GM12878 (cell line): ENCODE data around the gene DNAJC13. TPM values are rescaled to one million over a fixed set of nuclear protein-coding genes. Genes with fewer than 3 reads are reported as not detected.

Source experiments
- ATAC-seq: fragments of 200-7000 bp; cut with Tn5 transposase; 3 replicates; pipeline ENCODE4 v1.9.1; 2020; ENCODE audit warnings: mild to moderate bottlenecking, moderate library complexity
- BruUV-seq: library from RNA; stranded (reverse); fragments of 400-500 nt; replicated peaks from 2 replicates; lab custom pipeline; 2021; lab: Mats Ljungman, UMichigan
- CTCF ChIA-PET: fragments of 300-600 bp; sonication (Branson Sonifier 250); formaldehyde crosslinking; extraction: SDS; loops from one replicate; lab custom pipeline; 2021; ENCODE audit warnings: inconsistent platforms; lab: Yijun Ruan, JAX
- POLR2A ChIA-PET: fragments of 350-600 bp; formaldehyde crosslinking; extraction: SDS; loops from one replicate; lab custom pipeline; 2021; ENCODE audit warnings: inconsistent platforms; lab: Charles Lee
- RAD21 ChIA-PET: fragments of 300-600 bp; sonication (Branson Sonifier 250); formaldehyde crosslinking; loops from one replicate; lab custom pipeline; 2023; ENCODE audit warnings: antibody characterized with exemption; ENCODE audit not compliant: unreplicated experiment; lab: Charles Lee
- SMC1A ChIA-PET: fragments of 300-600 bp; sonication (Branson Sonifier 250); formaldehyde crosslinking; loops from one replicate; lab custom pipeline; 2023; ENCODE audit not compliant: unreplicated experiment, uncharacterized antibody; lab: Charles Lee
- DNase-seq: peaks from one replicate; pipeline ENCODE4 v3.0.0-alpha.2; 2011; ENCODE audit warnings: low read depth, low spot score
- FAIRE-seq: peaks from 3 replicates; lab custom pipeline; 2011; peaks lifted over from hg19 to GRCh38; lab: Jason Lieb, UNC
- H2AFZ ChIP-seq: 2 replicates; pipeline ENCODE4 v1.6.0; 2011; ENCODE audit warnings: low read depth, low read length, control low read depth; ENCODE audit not compliant: control insufficient read depth
- H3K27ac ChIP-seq: 2 replicates; pipeline ENCODE4 v1.5.1; 2011; ENCODE audit warnings: control low read depth; ENCODE audit not compliant: control insufficient read depth, insufficient read depth
- H3K27me3 ChIP-seq, 2 experiments: replicated peaks in 1 of 2; 2 replicates each; pipeline versions ENCODE4 v1.6.0 to v1.6.1; 2011; ENCODE audit warnings: low read length in 1 of 2; ENCODE audit not compliant: control insufficient read depth in 2 of 2, insufficient read depth in 2 of 2
- H3K36me3 ChIP-seq, 2 experiments: 2 replicates each; pipeline ENCODE4 v1.5.1; 2011; ENCODE audit warnings: low read length in 1 of 2; ENCODE audit not compliant: control insufficient read depth in 2 of 2, insufficient read depth in 2 of 2
- H3K4me1 ChIP-seq: 2 replicates; pipeline ENCODE4 v1.6.1; 2011; ENCODE audit warnings: mild to moderate bottlenecking, low read length, moderate library complexity, mixed read lengths; ENCODE audit not compliant: control insufficient read depth, insufficient read depth
- H3K4me2 ChIP-seq: 2 replicates; pipeline ENCODE4 v1.6.0; 2011; ENCODE audit warnings: control low read depth; ENCODE audit not compliant: control insufficient read depth, insufficient read depth
- H3K4me3 ChIP-seq: fragments of 200-600 bp; sonication (generic); 2 replicates; pipeline ENCODE4 v1.5.1; 2016
- H3K79me2 ChIP-seq: 2 replicates; pipeline ENCODE4 v1.6.0; 2011; ENCODE audit warnings: low read length; ENCODE audit not compliant: control insufficient read depth, insufficient read depth
- H3K9ac ChIP-seq: 2 replicates; pipeline ENCODE4 v1.8.0; 2011; ENCODE audit warnings: low read length, control low read depth, mixed read lengths; ENCODE audit not compliant: control insufficient read depth, insufficient read depth
- H3K9me3 ChIP-seq: replicated peaks from 3 replicates; pipeline ENCODE4 v1.5.1; 2011; ENCODE audit warnings: mild to moderate bottlenecking, low read length; ENCODE audit not compliant: control insufficient read depth, insufficient read depth
- H4K20me1 ChIP-seq: 2 replicates; pipeline ENCODE4 v1.6.0; 2011; ENCODE audit not compliant: control insufficient read depth, insufficient read depth
- GABPA ChIP-seq: IDR thresholded peaks from 2 replicates; pipeline ENCODE4 v1.6.1; 2014; ENCODE audit warnings: antibody characterized with exemption, low read depth, mild to moderate bottlenecking, inconsistent platforms
- HDGF ChIP-seq: fragments of 450-650 bp; IDR thresholded peaks from 2 replicates; pipeline ENCODE4 v1.6.1; 2016; ENCODE audit warnings: antibody characterized with exemption
- KLF5 ChIP-seq: fragments of 450-650 bp; IDR thresholded peaks from 2 replicates; pipeline ENCODE4 v1.6.1; 2014; ENCODE audit warnings: mild to moderate bottlenecking; ENCODE audit not compliant: partially characterized antibody
- MAX ChIP-seq: IDR thresholded peaks from 2 replicates; pipeline ENCODE4 v1.6.1; 2012; ENCODE audit warnings: low read depth, low read length, improper control_type of control experiment
- MYB ChIP-seq: fragments of 150-350 bp; IDR thresholded peaks from 2 replicates; pipeline ENCODE4 v1.6.1; 2014; ENCODE audit warnings: mild to moderate bottlenecking, low read depth, low read length, borderline replicate concordance
- NBN ChIP-seq: fragments of 450-650 bp; IDR thresholded peaks from 2 replicates; pipeline ENCODE4 v1.6.1; 2016
- NR2C2 ChIP-seq: IDR thresholded peaks from 2 replicates; pipeline ENCODE4 v1.6.1; 2011; ENCODE audit warnings: borderline replicate concordance, low read depth; ENCODE audit not compliant: control insufficient read depth, insufficient read length
- RAD21 ChIP-seq: IDR thresholded peaks from 2 replicates; pipeline ENCODE4 v1.6.1; 2011; ENCODE audit warnings: mild to moderate bottlenecking, low read depth, low read length, moderate library complexity; ENCODE audit not compliant: insufficient read depth
- RCOR1 ChIP-seq: conservative IDR thresholded peaks from 2 replicates; pipeline ENCODE4 v1.6.1; 2012; ENCODE audit warnings: low read depth, low read length, improper control_type of control experiment
- RUNX3 ChIP-seq: IDR thresholded peaks from 2 replicates; pipeline ENCODE4 v1.6.1; 2012; ENCODE audit warnings: low read length, inconsistent platforms
- ZBED1 ChIP-seq: IDR thresholded peaks from 2 replicates; pipeline ENCODE4 v1.6.1; 2016; ENCODE audit warnings: borderline replicate concordance
- ZNF384 ChIP-seq: IDR thresholded peaks from 2 replicates; pipeline ENCODE4 v1.6.1; 2012; ENCODE audit warnings: low read depth, mild to moderate bottlenecking, low read length, improper control_type of control experiment, borderline replicate concordance
- WGBS: methylation state at CpG from one replicate; pipeline ENCODE4 v1.1.6; 2016; ENCODE audit warnings: low lambda C conversion rate; ENCODE audit not compliant: insufficient replicate concordance, insufficient coverage; ENCODE audit errors: missing lambda C conversion rate; 5-methylcytosine and 5-hydroxymethylcytosine counted together
- in situ Hi-C: fragments of 300-500 bp; cut with MboI; formaldehyde crosslinking; loops from 9 replicates; pipeline ENCODE4 v1.14.3; 2018; ENCODE audit warnings: mixed read lengths
- intact Hi-C: fragments of 100-400 bp; cut with micrococcal nuclease; formaldehyde crosslinking; loops from one replicate; pipeline ENCODE4 v1.14.2; 2022; ENCODE audit not compliant: unreplicated experiment
- polyA plus RNA-seq, 11 experiments: library from polyadenylated mRNA; depleted of rRNA in 4 of 11; unstranded in 6 of 11; stranded (reverse) in 5 of 11; fragments of >200 nt; fragmentation: Nextera tagmentation in 4 of 11; fragmentation: Illumina TruSeq in 1 of 11; extraction: Ambion mirVana in 4 of 11; extraction: Trizol in 1 of 11; gene quantifications; 1 replicate in 1 of 11; 2 replicates in 10 of 11; pipeline versions ENCODE4 v1.2.1 to v1.2.3, GENCODE V29; 2011 to 2016; ENCODE audit warnings: inconsistent platforms in 2 of 11, missing spikeins in 2 of 11, low read depth in 1 of 11
- total RNA-seq, 4 experiments: library from RNA; depleted of rRNA in 3 of 4; stranded (reverse); fragments of >200 nt in 3 of 4; fragmentation: Illumina TruSeq in 1 of 4; extraction: Trizol in 1 of 4; gene quantifications; 2 replicates each; pipeline versions ENCODE4 v1.2.1 to v1.2.3, GENCODE V29; 2013 to 2021

DNAJC13 gene
- total and polyA plus RNA-seq, 10 of the 15 experiments (the other 5 are each of a cell fraction or from before 2014, with no cell fraction given): 8.3 to 33.9 (median 17.0) TPM

- RAD21 ChIA-PET: interaction anchor here (1.3 kb wide), 1 partner anchor 13 kb away, joined by 3 read pairs; no protein-coding TSS in a partner anchor
- Histone ChIP-seq H4K20me1 (no peaks in the 10 kb centered on the region), H3K4me2 (no peak overlapping the region), H3K9me3 (no peaks in the 10 kb centered on the region), H3K27ac (no peak overlapping the region)
- POLR2A ChIA-PET: interaction anchor here (0.9 kb wide), 1 partner anchor 13 kb away, joined by 3 read pairs; no protein-coding TSS in a partner anchor
- ATAC-seq: no peak
- 26% methylated on average over 3 of the region's 3 CpGs for WGBS
- TF ChIP-seq GABPA: no peak
- 0 out of 2 replicates have a peak, but pooled peaks have one; percentile 15 for TF ChIP-seq RUNX3
- TF ChIP-seq, all 136 proteins: peak for 1
- ChIA-PET SMC1A (interaction anchor here (1.3 to 2.3 kb wide), 2 partner anchors 10 to 31 kb away, joined by 3 to 6 read pairs; no protein-coding TSS in a partner anchor), CTCF (interaction anchor here (1.1 kb wide), 2 partner anchors 15 to 16 kb away, joined by 3 read pairs; no protein-coding TSS in a partner anchor)
- H3K9ac ChIP-seq: no peak overlapping the region
- DNase-seq: no peak
- H2AFZ ChIP-seq: no peak overlapping the region
- peaks cover 0 to 3% of the 10 kb centered on the region in 2 experiments; a peak in 1 of 4 replicates for H3K36me3 ChIP-seq
- no peaks in the 10 kb centered on the region for H3K27me3 ChIP-seq
- in situ Hi-C loops (no loop called here), intact Hi-C loops (no loop called here)
- no peak overlapping the region for H3K4me3 ChIP-seq
- BruUV-seq: no TSS peak
- peak; percentile 18 for FAIRE-seq
- H3K4me1 ChIP-seq: no peaks in the 10 kb centered on the region
- no peaks in the 10 kb centered on the region for H3K79me2 ChIP-seq
These were observed 18.1 kb downstream of the DNAJC13 start for GRCh38 chr3:132435224-132435910.

- Histone ChIP-seq H3K4me3 (no peak overlapping the region), H3K4me2 (no peak overlapping the region), H3K79me2 (no peaks in the 10 kb centered on the region), H3K9ac (no peak overlapping the region), H2AFZ (no peak overlapping the region), H3K4me1 (no peaks in the 10 kb centered on the region), H3K9me3 (no peaks in the 10 kb centered on the region), H4K20me1 (no peaks in the 10 kb centered on the region), H3K27ac (no peak overlapping the region), H3K36me3 (peaks cover 0 to 3% of the 10 kb centered on the region in 2 experiments; a peak in 1 of 4 replicates), H3K27me3 (no peaks in the 10 kb centered on the region)
- CTCF ChIA-PET: interaction anchor here (0.7 to 1.1 kb wide), 2 partner anchors 16 to 205 kb away, joined by 3 read pairs; no protein-coding TSS in a partner anchor
- RAD21 ChIA-PET: interaction anchor here (1.3 kb wide), 1 partner anchor 12 kb away, joined by 3 read pairs; no protein-coding TSS in a partner anchor
- DNase-seq (no peak), ATAC-seq (no peak), FAIRE-seq (no peak)
- SMC1A ChIA-PET: interaction anchor here (1.3 to 2.3 kb wide), 2 partner anchors 10 to 31 kb away, joined by 3 to 6 read pairs; no protein-coding TSS in a partner anchor
- WGBS: 91% methylated on average over 7 of the region's 7 CpGs
- in situ Hi-C loops (no loop called here), intact Hi-C loops (no loop called here)
- BruUV-seq: no TSS peak
- POLR2A ChIA-PET: interaction anchor here (0.9 kb wide), 1 partner anchor 14 kb away, joined by 3 read pairs; no protein-coding TSS in a partner anchor
- TF ChIP-seq MAX (no peak), ZNF384 (no peak), RAD21 (no peak), HDGF (no peak), ZBED1 (no peak), MYB (no peak), RCOR1 (no peak), NR2C2 (no peak), NBN (no peak), KLF5 (no peak)
These were observed 18.7 kb downstream of the DNAJC13 start for GRCh38 chr3:132435911-132436425.
